Measurements from ENCODE around the gene ARL10.
A peak's percentile ranks its signal among the peaks of the same experiment; 100 is the strongest.

The ARL10 gene

GRCh38 chr5:176361437-176362232 lies 3.7 kb upstream of the ARL10 start, which contains the start of gene KIAA1191:
Gene KIAA1191, minus strand, starts transcription at chr5:176361764. Its CDS starts 2,256 bp downstream, at chr5:176359508.
- peak; percentile 90 for DNase-seq (ENCODE audit: low spot score)

- no peak for DNase-seq (ENCODE audit: low spot score)
Measured at GRCh38 chr5:176362233-176362490, 3.1 kb upstream of the ARL10 start.

- no peak for DNase-seq (ENCODE audit: low spot score)
Measured at GRCh38 chr5:176364765-176365350, 429 bp upstream of the ARL10 start.

- no peak for DNase-seq (ENCODE audit: low spot score)
Measured at GRCh38 chr5:176366232-176366894, 1.1 kb downstream of the ARL10 start.

GRCh38 chr5:176368726-176369125 lies 3.4 kb downstream of the ARL10 start:
- no peak for DNase-seq (ENCODE audit: low spot score)

- no peak for DNase-seq (ENCODE audit: low spot score)
Measured at GRCh38 chr5:176369934-176370711, 4.8 kb downstream of the ARL10 start.

- DNase-seq (ENCODE audit: low spot score), result no peak
Measured at GRCh38 chr5:176371621-176372539, 6.6 kb downstream of the ARL10 start.

GRCh38 chr5:176373100-176373818 lies 8.0 kb downstream of the ARL10 start:
- no peak for DNase-seq (ENCODE audit: low spot score)

- DNase-seq (ENCODE audit: low spot score), result no peak
Measured at GRCh38 chr5:176379881-176380280, 14.6 kb downstream of the ARL10 start.

GRCh38 chr5:176381423-176381822 lies 16.1 kb downstream of the ARL10 start:
- no peak for DNase-seq (ENCODE audit: low spot score)

GRCh38 chr5:176381979-176382378 lies 16.7 kb downstream of the ARL10 start:
- DNase-seq (ENCODE audit: low spot score), result no peak

- no peak for DNase-seq (ENCODE audit: low spot score)
Measured at GRCh38 chr5:176382721-176383120, 17.4 kb downstream of the ARL10 start.

GRCh38 chr5:176383248-176383905 lies 18.1 kb downstream of the ARL10 start:
- no peak for DNase-seq (ENCODE audit: low spot score)

- no peak for DNase-seq (ENCODE audit: low spot score)
Measured at GRCh38 chr5:176383961-176384360, 18.7 kb downstream of the ARL10 start.

GRCh38 chr5:176384366-176384930 lies 19.2 kb downstream of the ARL10 start:
- DNase-seq (ENCODE audit: low spot score), result no peak

- no peak for DNase-seq (ENCODE audit: low spot score)
Measured at GRCh38 chr5:176384991-176385390, 19.7 kb downstream of the ARL10 start.

- DNase-seq (ENCODE audit: low spot score), result no peak
Measured at GRCh38 chr5:176386491-176386890, 21.2 kb downstream of the ARL10 start.

GRCh38 chr5:176387384-176387925 lies 22.2 kb downstream of the ARL10 start:
- no peak for DNase-seq (ENCODE audit: low spot score)

- peak; percentile 38 for DNase-seq (ENCODE audit: low spot score)
Measured at GRCh38 chr5:176388003-176388443, 22.7 kb downstream of the ARL10 start.

Data from kidney tubule cell (primary cell).